CD4-positive, alpha-beta T cell (primary cell): ENCODE data around the gene SYNJ1. TPM values are rescaled to one million over a fixed set of nuclear protein-coding genes. Genes with fewer than 3 reads are reported as not detected.

Source experiments
- ATAC-seq: fragments of 200-7000 bp; cut with Tn5 transposase; one replicate; pipeline ENCODE4 v1.10.0; 2022; ENCODE audit warnings: mild to moderate bottlenecking; ENCODE audit not compliant: poor library complexity
- CTCF ChIA-PET: fragments of 350-600 bp; sonication (Branson Sonifier 250); formaldehyde crosslinking; loops from one replicate; lab custom pipeline; 2021; ENCODE audit warnings: antibody characterized with exemption, inconsistent platforms; lab: Charles Lee
- POLR2A ChIA-PET: fragments of 350-600 bp; sonication (Branson Sonifier 250); formaldehyde crosslinking; loops from one replicate; lab custom pipeline; 2021; ENCODE audit warnings: antibody characterized with exemption, inconsistent platforms; lab: Charles Lee
- DNase-seq, 14 experiments: peaks; one replicate each; pipeline ENCODE4 v3.0.0-alpha.2; 2013 to 2020; ENCODE audit warnings: mixed read lengths in 2 of 14
- H3K27ac ChIP-seq, 2 donors: one replicate each; pipeline versions ENCODE4 v1.5.1 to v1.7.0; 2013; ENCODE audit warnings: low read length in 2 of 2, low read depth in 1 of 2, mild to moderate bottlenecking in 1 of 2
- H3K27me3 ChIP-seq, 2 experiments: 1 replicate in 1 of 2; 2 replicates in 1 of 2; pipeline versions ENCODE4 v1.6.1 to v1.7.0; 2013; ENCODE audit warnings: low read length in 2 of 2, control low read depth in 1 of 2, mild to moderate bottlenecking in 1 of 2, moderate library complexity in 1 of 2; ENCODE audit not compliant: insufficient read depth in 2 of 2, control insufficient read depth in 1 of 2
- H3K36me3 ChIP-seq: one replicate; pipeline ENCODE4 v1.6.1; 2013; ENCODE audit warnings: low read length, control low read depth; ENCODE audit not compliant: insufficient read depth
- H3K4me1 ChIP-seq: one replicate; pipeline ENCODE4 v1.6.1; 2013; ENCODE audit warnings: low read length, control low read depth; ENCODE audit not compliant: insufficient read depth
- H3K4me3 ChIP-seq: one replicate; pipeline ENCODE4 v1.5.1; 2013; ENCODE audit warnings: mild to moderate bottlenecking, low read length, moderate library complexity
- H3K9me3 ChIP-seq, 2 experiments: 1 replicate in 1 of 2; 2 replicates in 1 of 2; pipeline versions ENCODE4 v1.6.1 to v1.7.0; 2013; ENCODE audit warnings: low read length in 2 of 2, mild to moderate bottlenecking in 2 of 2, control low read depth in 1 of 2, moderate library complexity in 1 of 2; ENCODE audit not compliant: control insufficient read depth in 1 of 2, insufficient read depth in 1 of 2
- H3K27ac Mint-ChIP-seq: one replicate; pipeline ENCODE4 v1.8.0; 2020; ENCODE audit warnings: mixed read lengths
- H3K27me3 Mint-ChIP-seq: one replicate; pipeline ENCODE4 v1.8.0; 2021; ENCODE audit warnings: mixed read lengths
- H3K36me3 Mint-ChIP-seq: one replicate; pipeline ENCODE4 v1.8.0; 2021; ENCODE audit warnings: low read depth, mixed read lengths
- H3K4me1 Mint-ChIP-seq: one replicate; pipeline ENCODE4 v1.8.0; 2021; ENCODE audit warnings: low read depth, mixed read lengths
- H3K4me3 Mint-ChIP-seq: one replicate; pipeline ENCODE4 v1.8.0; 2020; ENCODE audit warnings: mild to moderate bottlenecking, mixed read lengths
- H3K9me3 Mint-ChIP-seq: one replicate; pipeline ENCODE4 v1.8.0; 2020; ENCODE audit warnings: mixed read lengths
- intact Hi-C, 2 experiments: fragments of 100-400 bp; cut with DNase I in 1 of 2; cut with micrococcal nuclease in 1 of 2; formaldehyde crosslinking; loops; one replicate each; pipeline versions ENCODE4 v1.15.1 to v1.9.0; 2023 to 2025; cut with DNase I, micrococcal nuclease
- total RNA-seq, 174 experiments: library from RNA in 2 of 174; stranded (reverse) in 2 of 174; gene quantifications; one replicate each; pipeline ENCODE4 v1.2.3 and lab custom pipeline; 2021 to 2026
- TF ChIP-seq, protein P1 (sequence below): fragments of 200-600 bp; IDR thresholded peaks from one replicate; pipeline ENCODE4 v1.8.0; 2022; ENCODE audit warnings: antibody characterized with exemption, mild to moderate bottlenecking

Gene SYNJ1
- total RNA-seq, 2 experiments from 2014 or later = 14.3 to 15.6 TPM

DNA sequence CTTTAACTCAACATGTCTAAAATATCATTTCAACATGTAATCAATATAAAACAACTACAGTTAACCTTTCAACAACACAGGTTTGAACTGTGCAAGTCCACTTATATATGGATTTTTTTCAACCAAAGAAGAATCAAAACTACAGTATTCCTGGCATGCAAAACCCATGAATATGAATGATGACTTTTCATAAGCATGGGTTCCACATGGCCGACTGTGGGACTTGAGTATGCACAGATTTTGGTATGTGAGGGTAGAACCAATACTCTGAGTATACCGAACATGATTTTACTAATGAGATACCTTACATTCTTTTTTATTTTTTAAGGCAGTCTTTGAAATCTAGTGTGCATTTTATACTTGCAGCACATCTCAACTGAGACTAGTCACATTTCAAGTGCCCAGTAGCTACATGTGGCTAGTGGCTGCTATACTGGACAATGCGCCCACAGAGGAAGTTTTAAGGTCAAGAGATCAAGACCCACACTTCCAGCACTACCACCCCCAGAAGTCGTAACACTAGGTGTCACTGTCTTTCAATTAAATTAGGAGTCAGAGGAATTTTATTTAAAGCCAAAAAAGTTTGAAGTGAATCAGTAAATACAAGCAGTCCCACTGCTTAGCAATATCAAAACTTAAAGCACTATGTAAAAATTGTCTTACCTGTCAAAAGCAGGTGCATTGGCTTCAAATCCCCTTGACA lies 40.0 kb downstream of the SYNJ1 start:
- no peak overlapping the region for H3K27ac Mint-ChIP-seq
- peaks cover 42% of the 10 kb centered on the region for H3K36me3 ChIP-seq

DNA sequence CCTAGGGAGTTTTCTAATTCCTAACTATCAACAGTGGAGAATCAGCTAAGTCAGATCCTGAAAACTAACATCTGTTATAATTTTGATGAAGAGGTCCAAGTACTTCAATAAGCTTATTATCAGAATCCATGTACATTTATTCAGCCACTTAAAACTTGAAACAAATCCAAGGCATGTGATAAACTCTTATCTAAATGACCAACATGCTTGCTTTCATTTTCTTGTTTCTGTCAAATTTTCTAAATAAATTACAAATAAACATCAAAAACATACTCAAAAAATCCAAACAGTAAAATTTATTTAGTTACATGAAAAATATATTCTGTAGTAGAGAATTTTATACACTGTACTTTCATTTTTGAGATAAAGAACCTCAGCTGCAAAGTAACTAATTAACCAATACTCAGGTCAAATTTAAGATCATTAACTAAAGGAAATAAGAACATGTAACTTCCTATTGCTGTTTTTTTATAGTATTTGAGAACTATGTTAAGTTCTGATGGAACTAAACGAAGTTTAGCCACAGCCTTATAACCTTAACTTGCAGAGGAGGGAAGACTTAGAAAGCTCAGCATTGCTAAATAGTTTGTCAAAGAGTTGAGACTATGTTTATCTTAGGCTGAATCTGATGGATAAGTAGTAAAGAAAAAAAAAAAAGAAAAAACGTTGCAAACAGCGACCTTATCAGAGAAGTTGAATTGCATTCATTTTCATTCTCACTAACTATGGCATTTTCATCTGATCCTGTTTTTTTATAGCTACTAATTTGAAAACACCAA lies 44.9 kb downstream of the SYNJ1 start:
- ATAC-seq = no peak
- no peaks in the 10 kb centered on the region for H3K27me3 Mint-ChIP-seq
- H3K9me3 Mint-ChIP-seq = no peaks in the 10 kb centered on the region
- TF ChIP-seq, protein P1, sequence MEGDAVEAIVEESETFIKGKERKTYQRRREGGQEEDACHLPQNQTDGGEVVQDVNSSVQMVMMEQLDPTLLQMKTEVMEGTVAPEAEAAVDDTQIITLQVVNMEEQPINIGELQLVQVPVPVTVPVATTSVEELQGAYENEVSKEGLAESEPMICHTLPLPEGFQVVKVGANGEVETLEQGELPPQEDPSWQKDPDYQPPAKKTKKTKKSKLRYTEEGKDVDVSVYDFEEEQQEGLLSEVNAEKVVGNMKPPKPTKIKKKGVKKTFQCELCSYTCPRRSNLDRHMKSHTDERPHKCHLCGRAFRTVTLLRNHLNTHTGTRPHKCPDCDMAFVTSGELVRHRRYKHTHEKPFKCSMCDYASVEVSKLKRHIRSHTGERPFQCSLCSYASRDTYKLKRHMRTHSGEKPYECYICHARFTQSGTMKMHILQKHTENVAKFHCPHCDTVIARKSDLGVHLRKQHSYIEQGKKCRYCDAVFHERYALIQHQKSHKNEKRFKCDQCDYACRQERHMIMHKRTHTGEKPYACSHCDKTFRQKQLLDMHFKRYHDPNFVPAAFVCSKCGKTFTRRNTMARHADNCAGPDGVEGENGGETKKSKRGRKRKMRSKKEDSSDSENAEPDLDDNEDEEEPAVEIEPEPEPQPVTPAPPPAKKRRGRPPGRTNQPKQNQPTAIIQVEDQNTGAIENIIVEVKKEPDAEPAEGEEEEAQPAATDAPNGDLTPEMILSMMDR = no peak
- Histone ChIP-seq H3K4me3 (no peak overlapping the region), H3K27ac (no peak overlapping the region), H3K4me1 (no peaks in the 10 kb centered on the region), H3K36me3 (peaks cover 33% of the 10 kb centered on the region), H3K9me3 (no peaks in the 10 kb centered on the region), H3K27me3 (no peaks in the 10 kb centered on the region)
- H3K4me3 Mint-ChIP-seq = no peak overlapping the region
- H3K36me3 Mint-ChIP-seq = peaks cover 62% of the 10 kb centered on the region
- no peaks in the 10 kb centered on the region for H3K4me1 Mint-ChIP-seq
- H3K27ac Mint-ChIP-seq = no peak overlapping the region
- DNase-seq = no peak
- CTCF ChIA-PET = interaction anchor here (1.6 kb wide), 2 partner anchors 8 to 44 kb away, joined by 4 read pairs; partner anchors contain the start of gene SYNJ1
- POLR2A ChIA-PET = no interaction called here
- intact Hi-C loops = no loop called here

More for the DNA sequence above, 40.0 kb downstream of the SYNJ1 start:
- no peak overlapping the region for H3K4me3 Mint-ChIP-seq
- DNase-seq (peak in 2 of 14 experiments; percentile 8 to 11), ATAC-seq (no peak)
- Histone ChIP-seq H3K9me3 (no peaks in the 10 kb centered on the region), H3K27me3 (no peaks in the 10 kb centered on the region), H3K4me3 (no peak overlapping the region), H3K4me1 (no peaks in the 10 kb centered on the region), H3K27ac (no peak overlapping the region)
- POLR2A ChIA-PET = no interaction called here
- H3K4me1 Mint-ChIP-seq = no peaks in the 10 kb centered on the region
- H3K27me3 Mint-ChIP-seq = no peaks in the 10 kb centered on the region
- no peaks in the 10 kb centered on the region for H3K9me3 Mint-ChIP-seq
- intact Hi-C loops = no loop called here
- H3K36me3 Mint-ChIP-seq = peaks cover 71% of the 10 kb centered on the region
- TF ChIP-seq, protein P1 = no peak
- CTCF ChIA-PET = no interaction called here

DNA sequence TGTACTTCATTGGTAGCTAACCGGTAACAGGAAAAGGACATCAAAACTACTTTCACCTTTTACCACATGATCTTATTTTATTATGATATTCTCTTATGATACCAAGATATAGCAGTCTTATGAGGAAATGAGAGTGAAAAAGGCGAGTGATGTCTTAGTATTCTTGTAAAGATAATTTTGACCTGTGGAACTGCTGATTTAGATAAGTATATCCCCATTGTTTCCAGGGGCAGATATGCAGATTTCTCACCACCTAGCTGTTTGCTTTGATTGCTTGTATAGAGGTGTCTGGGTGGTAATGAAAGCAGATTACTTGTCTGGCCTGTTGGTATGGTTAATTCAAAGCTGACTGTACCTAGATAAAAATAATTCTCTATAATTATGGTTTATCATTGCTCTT lies 53.1 kb downstream of the SYNJ1 start:
- CTCF ChIA-PET = no interaction called here

More for the DNA sequence above, 53.1 kb downstream of the SYNJ1 start:
- H3K36me3 Mint-ChIP-seq = peaks cover 68% of the 10 kb centered on the region
- intact Hi-C loops = no loop called here
- no peak overlapping the region for H3K4me3 Mint-ChIP-seq
- H3K4me3 ChIP-seq = no peak overlapping the region
- H3K4me1 ChIP-seq = no peaks in the 10 kb centered on the region
- ATAC-seq = no peak
- POLR2A ChIA-PET = no interaction called here
- no peaks in the 10 kb centered on the region for H3K4me1 Mint-ChIP-seq
- no peak for DNase-seq
- no peaks in the 10 kb centered on the region for H3K27me3 ChIP-seq
- H3K27me3 Mint-ChIP-seq = no peaks in the 10 kb centered on the region
- TF ChIP-seq, protein P1 = no peak
- H3K9me3 ChIP-seq = no peaks in the 10 kb centered on the region
- H3K9me3 Mint-ChIP-seq = no peaks in the 10 kb centered on the region
- H3K27ac ChIP-seq = no peak overlapping the region
- H3K27ac Mint-ChIP-seq = no peak overlapping the region
- peaks cover 39% of the 10 kb centered on the region for H3K36me3 ChIP-seq
